GM23248 (cell line): ENCODE measurements around the gene LMCD1.

Experiments used
- EZH2 ChIP-seq: fragments of 200-600 bp; sonication (generic); IDR thresholded peaks from 2 replicates; pipeline ENCODE4 v1.6.1; 2018; ENCODE audit warnings: antibody characterized with exemption, mild to moderate bottlenecking; ENCODE audit not compliant: insufficient read depth, poor library complexity, severe bottlenecking
- EZH2phosphoT487 ChIP-seq: fragments of 200-600 bp; sonication (generic); IDR thresholded peaks from 2 replicates; pipeline ENCODE4 v1.6.1; 2018; ENCODE audit warnings: antibody characterized with exemption, moderate library complexity, mild to moderate bottlenecking, low read depth; ENCODE audit not compliant: insufficient read depth

- TF ChIP-seq EZH2 (no peak), EZH2phosphoT487 (no peak)
Measured at GRCh38 chr3:8565376-8565775, 63.8 kb downstream of the LMCD1 start.
